Esophagus squamous epithelium (tissue), 5 donors: Measurements from ENCODE around the gene DNAH2. TPM values are rescaled to one million over a fixed set of nuclear protein-coding genes. Genes with fewer than 3 reads are reported as not detected.
A peak's percentile ranks its signal among the peaks of the same experiment; 100 is the strongest.

Experiments used
- DNase-seq: peaks from one replicate; lab custom pipeline; 2025; lab: John Stamatoyannopoulos, UW
- H3K27ac ChIP-seq, 4 donors: fragments of 200-600 bp; sonication (generic); one replicate each; pipeline ENCODE4 v1.5.1; 2016 to 2019; ENCODE audit warnings: mild to moderate bottlenecking in 1 of 4
- H3K27me3 ChIP-seq, 4 donors: fragments of 200-600 bp; sonication (generic); 1 replicate in 3 of 4; 2 replicates in 1 of 4; pipeline versions ENCODE4 v1.5.1 to v1.6.0; 2017 to 2021; ENCODE audit warnings: antibody characterized with exemption in 1 of 4
- H3K36me3 ChIP-seq, 3 donors: fragments of 200-600 bp; sonication (generic); one replicate each; pipeline ENCODE4 v1.5.1; 2016 to 2019
- H3K4me1 ChIP-seq, 3 donors: fragments of 200-600 bp; sonication (generic); one replicate each; pipeline ENCODE4 v1.5.1; 2017 to 2019
- H3K4me3 ChIP-seq, 4 donors: fragments of 200-600 bp; sonication (generic); 1 replicate in 3 of 4; 2 replicates in 1 of 4; pipeline ENCODE4 v1.5.1; 2016 to 2019; ENCODE audit warnings: mild to moderate bottlenecking in 2 of 4, moderate library complexity in 1 of 4
- H3K9me3 ChIP-seq, 3 donors: fragments of 200-600 bp; sonication (generic); one replicate each; pipeline ENCODE4 v1.5.1; 2016 to 2019
- POLR2A ChIP-seq, 4 donors: fragments of 450-650 bp; IDR thresholded peaks; one replicate each; pipeline ENCODE4 v1.6.1; 2017; ENCODE audit warnings: antibody characterized with exemption in 4 of 4, mild to moderate bottlenecking in 4 of 4, moderate library complexity in 3 of 4
- WGBS, 2 donors: methylation state at CpG; one replicate each; pipeline ENCODE4 v1.1.5; 2018; 5-methylcytosine and 5-hydroxymethylcytosine counted together
- intact Hi-C: fragments of 100-400 bp; cut with DNase I; formaldehyde crosslinking; loops from one replicate; pipeline ENCODE4 v1.15.0; 2022
- total RNA-seq, 4 donors: library from RNA; depleted of rRNA; stranded (reverse); fragments of >200 nt; gene quantifications; one replicate each; pipeline ENCODE4 v1.1.0, GENCODE V29; 2016
- TF ChIP-seq, protein P1 (sequence below), 6 experiments: fragments of 450-650 bp in 4 of 6; fragments of 200-600 bp in 2 of 6; sonication (generic) in 2 of 6; IDR thresholded peaks; one replicate each; pipeline ENCODE4 v1.5.1; 2016 to 2019; ENCODE audit warnings: antibody characterized with exemption in 6 of 6, mild to moderate bottlenecking in 4 of 6, moderate library complexity in 4 of 6
- donor health status: DM: yes; HTN: yes; CAD: no.

DNAH2 gene
- total RNA-seq, 4 donors from 2014 or later, result under 0.01 to 0.04 (median 0.03) TPM; not detected in 1

- intact Hi-C loops, result no loop called here
- no peak overlapping the region for H3K27ac ChIP-seq
- WGBS, 2 donors, result 55 to 77% methylated on average over 6 to 7 of the region's 7 CpGs
- H3K4me1 ChIP-seq, result peaks cover under 1 to 3% (median under 1%) of the 10 kb centered on the region in 3 donors
- H3K9me3 ChIP-seq, result no peaks in the 10 kb centered on the region
- no peak for DNase-seq
- H3K27me3 ChIP-seq, result peaks cover 0 to 100% (median 4%) of the 10 kb centered on the region in 4 donors
- no peaks in the 10 kb centered on the region for H3K36me3 ChIP-seq
- no peak overlapping the region for H3K4me3 ChIP-seq
- no peak for TF ChIP-seq POLR2A (IDR thresholded peaks at IDR 0.05)
- TF ChIP-seq, protein P1, sequence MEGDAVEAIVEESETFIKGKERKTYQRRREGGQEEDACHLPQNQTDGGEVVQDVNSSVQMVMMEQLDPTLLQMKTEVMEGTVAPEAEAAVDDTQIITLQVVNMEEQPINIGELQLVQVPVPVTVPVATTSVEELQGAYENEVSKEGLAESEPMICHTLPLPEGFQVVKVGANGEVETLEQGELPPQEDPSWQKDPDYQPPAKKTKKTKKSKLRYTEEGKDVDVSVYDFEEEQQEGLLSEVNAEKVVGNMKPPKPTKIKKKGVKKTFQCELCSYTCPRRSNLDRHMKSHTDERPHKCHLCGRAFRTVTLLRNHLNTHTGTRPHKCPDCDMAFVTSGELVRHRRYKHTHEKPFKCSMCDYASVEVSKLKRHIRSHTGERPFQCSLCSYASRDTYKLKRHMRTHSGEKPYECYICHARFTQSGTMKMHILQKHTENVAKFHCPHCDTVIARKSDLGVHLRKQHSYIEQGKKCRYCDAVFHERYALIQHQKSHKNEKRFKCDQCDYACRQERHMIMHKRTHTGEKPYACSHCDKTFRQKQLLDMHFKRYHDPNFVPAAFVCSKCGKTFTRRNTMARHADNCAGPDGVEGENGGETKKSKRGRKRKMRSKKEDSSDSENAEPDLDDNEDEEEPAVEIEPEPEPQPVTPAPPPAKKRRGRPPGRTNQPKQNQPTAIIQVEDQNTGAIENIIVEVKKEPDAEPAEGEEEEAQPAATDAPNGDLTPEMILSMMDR (IDR thresholded peaks at IDR 0.05), result peak in 1 of 6 experiments; percentile 24
Measured at GRCh38 chr17:7711051-7711755, 6.3 kb upstream of the DNAH2 start.

DNA sequence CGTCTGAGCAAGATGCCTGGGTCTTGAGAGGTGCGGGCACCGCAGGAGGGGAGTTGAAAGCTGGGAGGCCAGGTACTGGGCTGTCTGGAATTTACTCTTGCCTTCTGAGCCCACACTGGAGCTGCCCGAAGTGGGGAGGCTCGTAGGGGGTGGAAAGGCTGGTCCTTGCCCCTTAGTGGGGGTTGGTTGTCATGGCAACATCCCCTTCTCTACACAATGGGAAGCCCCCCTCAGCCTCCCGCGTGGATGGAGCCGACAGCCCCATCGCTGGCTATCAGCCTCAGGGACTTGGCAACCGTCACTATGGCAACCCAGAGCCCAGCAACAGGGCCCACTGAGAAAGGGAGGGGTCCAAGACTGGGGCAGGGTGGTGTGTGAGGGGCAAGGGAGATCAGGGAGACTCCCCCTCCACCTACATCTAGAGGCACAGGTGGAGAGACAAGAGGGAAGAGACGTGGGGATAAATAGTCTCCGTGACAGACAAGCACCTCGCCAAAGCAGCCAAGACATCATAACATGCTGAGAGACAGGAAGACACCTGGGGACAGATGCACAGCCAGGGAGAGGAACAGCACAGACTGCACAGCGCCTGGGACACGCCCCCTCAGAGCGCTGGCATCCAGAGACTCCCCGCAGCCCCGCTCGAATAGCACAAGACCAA is 5.3 kb upstream of the DNAH2 start:
- 22% methylated on average over 10 of the region's 19 CpGs; no CpG with 5 or more reads in 1 of the 2 donors for WGBS, 2 donors
- no peak for DNase-seq
- H3K36me3 ChIP-seq, result no peaks in the 10 kb centered on the region
- H3K27ac ChIP-seq, result no peak overlapping the region
- intact Hi-C loops, result no loop called here
- H3K27me3 ChIP-seq, result peaks cover 0 to 99% (median 4%) of the 10 kb centered on the region in 4 donors
- TF ChIP-seq POLR2A (IDR thresholded peaks at IDR 0.05), result no peak
- TF ChIP-seq, protein P1 (IDR thresholded peaks at IDR 0.05), result no peak
- H3K4me1 ChIP-seq, result peaks cover 9 to 13% (median 9%) of the 10 kb centered on the region in 3 donors
- no peak overlapping the region for H3K4me3 ChIP-seq
- no peaks in the 10 kb centered on the region for H3K9me3 ChIP-seq

- DNase-seq, result no peak
- no peak overlapping the region for H3K4me3 ChIP-seq
- H3K27ac ChIP-seq, result no peak overlapping the region
- H3K27me3 ChIP-seq, result peaks cover 0 to 98% (median 4%) of the 10 kb centered on the region in 4 donors
- intact Hi-C loops, result no loop called here
- no peak for TF ChIP-seq POLR2A (IDR thresholded peaks at IDR 0.05)
- TF ChIP-seq, protein P1 (IDR thresholded peaks at IDR 0.05), result no peak
- H3K36me3 ChIP-seq, result no peaks in the 10 kb centered on the region
- no peaks in the 10 kb centered on the region for H3K9me3 ChIP-seq
- H3K4me1 ChIP-seq, result peaks cover 9 to 24% (median 15%) of the 10 kb centered on the region in 3 donors
- 10 to 53% methylated on average over 2 to 5 of the region's 9 CpGs for WGBS, 2 donors
Measured at GRCh38 chr17:7713782-7714181, 3.8 kb upstream of the DNAH2 start.

- no peak for TF ChIP-seq POLR2A (IDR thresholded peaks at IDR 0.05)
- TF ChIP-seq, protein P1 (IDR thresholded peaks at IDR 0.05), result no peak
- Histone ChIP-seq H3K4me1 (peaks cover 9 to 24% (median 15%) of the 10 kb centered on the region in 3 donors), H3K27me3 (peaks cover 0 to 96% (median 4%) of the 10 kb centered on the region in 4 donors), H3K4me3 (no peak overlapping the region), H3K36me3 (no peaks in the 10 kb centered on the region), H3K9me3 (no peaks in the 10 kb centered on the region), H3K27ac (no peak overlapping the region)
- 75 to 84% methylated on average over 7 of the region's 10 CpGs for WGBS, 2 donors
- intact Hi-C loops, result no loop called here
- no peak for DNase-seq
Measured at GRCh38 chr17:7714721-7715594, 2.6 kb upstream of the DNAH2 start.
